GM19035 (cell line): ENCODE measurements around the gene SKA2.
A peak's percentile ranks its signal among the peaks of the same experiment; 100 is the strongest.
"Not testable (repeated sequence)": the region's sequence is repeated elsewhere in the genome, so short reads cannot be mapped to it uniquely, and the experiment has no call there.

Source experiments
- ATAC-seq: cut with Tn5 transposase; IDR thresholded peaks from one replicate; pipeline ENCODE4 v1.9.1; 2021; ENCODE audit not compliant: unreplicated experiment

The SKA2 gene, protein sequence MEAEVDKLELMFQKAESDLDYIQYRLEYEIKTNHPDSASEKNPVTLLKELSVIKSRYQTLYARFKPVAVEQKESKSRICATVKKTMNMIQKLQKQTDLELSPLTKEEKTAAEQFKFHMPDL

DNA sequence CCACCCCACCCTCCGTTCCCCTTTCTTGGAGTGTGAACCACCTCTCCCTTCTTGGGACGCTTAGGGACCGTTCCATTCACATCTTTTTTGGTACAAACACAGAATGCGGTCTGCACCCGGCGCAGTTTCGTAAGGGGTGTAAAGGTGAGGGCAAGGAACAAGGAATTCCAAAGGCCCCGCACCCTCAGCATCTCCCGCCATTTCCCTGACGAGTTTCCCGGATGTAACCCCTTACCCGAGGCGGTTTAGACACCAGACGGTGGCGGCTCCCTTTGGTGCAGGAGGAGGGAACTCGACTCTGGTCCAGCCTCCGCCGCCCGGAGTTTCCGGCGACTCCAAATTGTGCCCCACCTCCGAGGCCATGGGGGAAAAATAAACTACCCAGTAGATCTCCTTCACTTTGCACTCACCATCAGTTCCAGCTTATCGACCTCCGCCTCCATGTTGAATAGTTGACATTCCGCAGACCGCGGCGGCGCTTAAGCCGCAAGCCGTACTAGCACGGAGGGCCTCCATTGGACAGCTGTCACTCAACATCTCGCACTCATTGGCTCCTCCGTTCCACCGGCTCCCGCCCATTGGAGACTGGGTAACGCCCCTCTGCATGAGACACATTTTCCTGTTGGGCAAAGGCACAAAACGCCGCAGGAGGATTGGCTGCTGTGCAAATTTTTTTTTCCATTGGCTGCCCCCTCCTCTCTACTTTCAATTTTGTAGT lies at the start of gene SKA2:
TSS of gene SKA2 (minus strand) at position 466 of the 718 bp plus-strand sequence. CDS start at position 443, 23 bp downstream.
- peak; percentile 76 for ATAC-seq

DNA sequence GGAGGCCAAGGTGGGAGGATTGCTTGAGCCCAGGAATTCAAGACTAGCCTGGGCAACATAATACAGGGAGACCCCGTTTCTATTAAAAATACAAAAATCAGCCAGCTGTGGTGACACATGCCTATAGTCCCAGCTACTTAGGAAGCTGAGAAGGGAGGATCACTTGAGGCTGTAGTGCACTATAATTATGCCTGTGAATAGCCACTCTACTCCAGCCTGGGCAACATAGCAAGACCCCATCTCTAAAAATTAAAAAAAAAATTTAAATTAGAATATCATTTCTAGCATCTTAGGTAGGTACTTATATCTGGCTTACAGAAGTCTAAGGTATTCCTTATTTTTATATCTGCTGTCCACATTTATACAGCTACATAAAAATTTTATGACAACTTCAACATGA lies 47.3 kb upstream of the SKA2 start:
- no peak for ATAC-seq

DNA sequence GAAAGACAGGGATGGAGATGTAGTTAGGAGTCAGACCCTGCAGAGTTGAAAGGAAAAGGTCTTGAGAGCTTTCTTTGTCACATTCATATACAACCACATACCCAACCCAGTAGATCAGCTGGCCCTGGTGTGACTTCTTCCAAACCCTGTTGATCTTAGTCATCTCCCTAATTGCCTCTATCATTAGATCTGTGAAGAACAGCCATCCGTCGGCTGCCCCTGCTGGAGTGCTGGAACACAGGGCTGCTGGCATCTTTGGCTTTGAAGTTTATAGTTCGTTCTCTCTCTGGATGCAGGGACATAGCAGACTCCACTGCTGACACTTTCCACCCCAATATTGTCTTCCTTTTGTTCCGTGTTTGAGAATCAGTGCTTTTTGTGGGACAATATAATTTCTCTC lies 44.4 kb upstream of the SKA2 start:
- ATAC-seq, result no peak

DNA sequence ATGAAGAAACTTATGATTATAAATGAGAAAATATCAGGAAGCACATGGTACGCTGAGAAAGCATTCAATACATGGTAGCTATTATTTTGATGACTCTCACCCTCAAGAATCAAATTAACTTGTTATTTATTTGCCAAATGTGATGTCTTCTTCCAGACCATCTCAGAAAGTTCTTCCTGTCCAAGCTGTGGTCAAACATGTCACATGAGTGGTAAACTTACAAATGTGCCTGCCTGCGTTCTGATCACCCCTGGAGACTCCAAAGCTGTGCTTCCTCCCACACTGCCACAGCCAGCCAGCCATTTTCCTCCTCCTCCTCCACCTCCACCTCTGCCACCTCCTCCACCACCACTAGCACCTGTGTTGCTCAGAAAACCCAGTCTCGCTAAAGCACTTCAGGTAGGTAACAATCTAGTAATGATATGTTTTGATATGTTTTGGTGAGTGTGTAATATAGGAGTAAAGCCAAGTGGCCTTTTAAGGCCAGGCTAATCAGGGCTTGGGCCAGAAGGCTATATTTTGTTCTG lies 38.4 kb upstream of the SKA2 start:
- no peak for ATAC-seq

DNA sequence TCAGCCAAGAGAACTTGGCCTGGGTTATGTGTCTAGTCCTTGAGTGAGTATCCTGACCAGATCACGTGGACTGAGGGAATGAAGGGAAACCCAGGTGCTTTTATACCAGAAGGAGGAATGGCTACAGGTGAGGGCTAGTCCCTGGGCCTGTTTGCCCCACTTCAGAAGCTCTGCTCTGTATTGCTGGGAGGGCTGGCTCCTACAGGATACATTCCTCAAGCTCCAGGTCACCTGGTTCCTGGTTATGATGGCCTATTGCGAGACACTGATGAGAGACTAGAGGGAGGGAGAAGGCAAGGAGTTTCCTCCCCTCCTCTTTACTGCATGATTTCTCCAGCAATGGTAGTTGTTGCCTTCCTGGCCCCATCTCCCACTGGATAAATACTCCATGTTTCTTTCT lies 35.8 kb upstream of the SKA2 start:
- no peak for ATAC-seq

DNA sequence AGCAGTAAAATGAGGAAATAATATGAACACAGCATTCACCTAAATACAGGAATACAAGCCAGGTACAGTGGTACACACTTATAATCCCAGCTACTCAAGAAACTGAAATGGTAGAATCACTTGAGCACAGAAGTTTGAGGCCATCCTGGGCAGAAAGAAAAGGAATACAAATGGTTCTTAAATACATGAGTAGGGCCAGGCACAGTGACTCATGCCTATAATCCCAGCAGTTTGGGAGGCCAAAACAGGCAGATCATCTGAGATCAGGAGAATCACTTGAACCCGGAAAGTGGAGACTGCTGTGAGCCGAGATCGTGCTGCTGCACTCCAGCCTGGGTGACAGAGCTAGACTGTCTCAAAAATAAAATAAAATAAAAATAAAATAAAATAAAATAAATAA lies 31.9 kb upstream of the SKA2 start:
- ATAC-seq, result no peak

DNA sequence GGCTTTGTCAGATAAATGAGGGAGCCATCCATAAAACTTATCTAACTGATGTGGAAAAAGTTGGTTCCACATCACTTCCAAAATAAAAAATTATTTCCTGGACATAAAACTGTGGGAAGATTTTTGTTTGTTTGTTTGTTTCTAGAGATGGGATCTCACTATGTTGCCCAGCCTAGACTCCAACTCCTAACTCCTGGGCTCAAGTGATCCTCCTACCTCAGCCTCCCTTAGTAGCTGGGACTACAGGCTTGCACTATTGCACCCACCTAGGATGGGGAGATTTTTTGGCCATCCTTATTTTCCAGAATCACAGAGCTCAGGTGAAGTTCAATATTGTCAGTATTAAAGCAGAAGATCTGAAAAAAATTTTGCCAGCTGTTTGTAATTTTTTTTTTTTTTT lies 31.0 kb upstream of the SKA2 start:
- ATAC-seq, result no peak

DNA sequence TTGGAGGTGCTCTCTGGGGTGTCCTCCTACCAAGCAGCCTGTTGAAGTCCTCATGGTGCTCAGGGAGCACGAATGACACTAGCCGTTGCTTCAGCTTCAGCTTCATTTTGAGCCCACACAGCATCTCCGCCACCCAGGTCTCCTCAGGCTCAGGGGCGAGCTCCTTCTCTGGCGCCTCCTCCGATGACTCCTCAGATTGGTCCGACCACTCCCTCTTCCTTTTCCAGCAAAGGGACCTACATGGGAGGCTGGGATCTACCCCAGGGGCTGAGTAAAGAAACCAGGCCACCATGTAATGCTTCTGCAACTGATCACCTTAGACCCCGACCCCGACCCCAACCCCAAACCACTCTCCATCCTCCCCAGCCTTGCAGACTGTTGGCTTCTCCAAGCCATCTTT lies 26.5 kb upstream of the SKA2 start:
- ATAC-seq, result no peak

DNA sequence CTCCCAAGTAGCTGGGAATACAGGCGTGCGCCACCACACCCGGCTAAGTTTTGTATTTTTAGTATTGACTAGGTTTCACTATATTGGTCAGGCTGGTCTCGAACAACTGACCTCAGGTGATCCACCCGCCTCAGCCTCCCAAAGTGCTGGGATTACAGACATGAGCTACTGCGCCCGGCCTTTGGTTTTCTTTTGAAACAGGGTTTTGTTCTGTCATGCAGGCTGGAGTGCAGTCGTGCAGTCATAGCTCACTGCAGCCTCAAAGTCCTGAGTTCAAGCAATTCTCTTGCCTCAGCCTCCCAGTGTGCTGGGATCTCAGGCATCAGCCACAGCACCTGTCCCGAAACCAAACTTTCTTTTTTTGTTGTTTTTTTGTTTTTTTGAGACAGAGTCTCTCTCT lies 25.6 kb upstream of the SKA2 start:
- ATAC-seq, result no peak

DNA sequence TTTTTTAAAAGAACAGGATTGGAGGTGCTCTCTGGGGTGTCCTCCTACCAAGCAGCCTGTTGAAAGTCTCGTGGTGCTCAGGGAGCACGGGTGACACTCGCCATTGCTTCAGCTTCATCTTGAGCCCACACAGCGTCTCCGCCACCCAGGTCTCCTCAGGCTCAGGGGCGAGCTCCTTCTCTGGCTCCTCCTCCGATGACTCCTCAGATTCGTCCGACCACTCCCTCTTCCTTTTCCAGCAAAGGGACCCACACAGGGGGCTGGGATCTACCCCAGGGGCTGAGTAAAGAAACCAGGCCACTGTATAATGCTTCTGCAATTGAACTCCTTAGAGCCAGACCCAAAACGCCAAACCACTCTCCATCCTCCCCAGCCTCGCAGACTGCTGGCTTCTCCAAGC lies 24.6 kb upstream of the SKA2 start:
- not testable (repeated sequence) for ATAC-seq

DNA sequence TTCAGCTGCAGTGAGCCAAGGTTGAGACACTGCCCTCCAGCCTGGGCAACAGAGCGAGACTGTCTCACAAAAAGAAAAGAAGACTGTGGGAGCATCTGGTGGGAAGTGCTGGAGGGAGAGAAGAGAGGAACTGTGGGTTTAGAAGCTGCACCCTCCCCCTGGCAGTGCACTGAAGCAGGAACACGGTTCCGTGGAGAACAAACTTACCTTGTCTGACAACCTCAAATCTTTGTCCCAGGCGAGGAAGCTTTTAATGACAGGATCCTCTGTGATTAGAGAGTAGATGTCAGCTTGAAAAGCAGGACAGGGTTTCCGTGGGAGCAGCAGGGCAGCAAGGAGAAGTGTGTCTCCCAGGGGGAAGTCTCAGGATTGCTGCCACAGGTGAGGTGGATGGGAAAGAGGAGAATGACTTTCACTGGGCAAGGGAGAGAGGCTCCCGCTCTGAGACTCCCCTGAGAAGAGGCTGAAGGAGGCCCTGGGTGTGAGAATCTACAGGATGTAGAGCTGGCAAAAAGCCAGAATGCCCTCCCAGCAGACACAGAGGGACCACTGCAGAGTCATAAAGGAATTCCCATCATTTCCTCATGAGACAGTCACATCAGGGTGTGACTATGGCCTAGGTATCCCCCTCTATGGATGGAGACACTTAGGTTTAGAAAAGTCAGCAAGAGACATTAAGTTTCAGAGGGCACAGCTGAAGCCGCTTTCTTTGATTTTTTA lies 23.4 kb upstream of the SKA2 start:
- ATAC-seq, result no peak

DNA sequence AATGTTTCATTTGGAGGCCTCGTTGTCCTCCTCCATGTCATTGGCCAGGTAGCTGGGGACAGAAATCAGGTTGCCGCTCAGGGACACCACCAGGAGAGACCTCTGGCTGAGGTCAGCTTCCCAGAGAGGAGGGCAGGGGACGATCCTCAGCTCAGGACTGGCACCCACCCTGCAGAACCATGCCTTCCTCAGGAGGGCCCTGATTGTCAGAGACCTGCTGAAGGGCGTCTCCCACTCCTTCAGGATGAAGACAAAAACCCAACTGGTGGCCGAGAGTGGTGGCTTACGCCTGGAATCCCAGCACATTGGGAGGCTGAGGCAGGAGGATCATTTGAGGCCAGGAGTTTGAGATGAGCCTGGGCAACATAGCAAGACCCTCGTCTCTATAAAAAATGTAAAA lies 20.1 kb upstream of the SKA2 start:
- ATAC-seq, result no peak

DNA sequence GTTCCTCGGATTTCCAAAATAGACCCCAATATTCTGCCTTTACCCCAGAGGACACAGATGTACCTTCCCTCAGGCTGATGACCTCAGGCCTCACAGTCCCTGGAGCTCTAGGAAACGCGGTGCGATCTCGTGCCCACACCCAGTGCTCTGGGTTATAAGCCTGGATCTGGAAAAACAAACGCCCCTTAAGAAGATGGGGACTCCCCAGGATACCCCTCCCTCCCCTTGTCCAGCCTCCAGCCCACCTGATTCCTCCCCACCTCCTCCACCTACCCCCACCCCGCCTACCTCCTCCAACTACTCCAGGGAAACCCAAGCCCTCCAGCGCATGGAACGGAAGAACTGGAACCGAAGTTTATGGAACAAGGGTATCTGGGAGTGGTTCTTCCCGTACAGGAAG lies 19.7 kb upstream of the SKA2 start:
- ATAC-seq, result no peak

DNA sequence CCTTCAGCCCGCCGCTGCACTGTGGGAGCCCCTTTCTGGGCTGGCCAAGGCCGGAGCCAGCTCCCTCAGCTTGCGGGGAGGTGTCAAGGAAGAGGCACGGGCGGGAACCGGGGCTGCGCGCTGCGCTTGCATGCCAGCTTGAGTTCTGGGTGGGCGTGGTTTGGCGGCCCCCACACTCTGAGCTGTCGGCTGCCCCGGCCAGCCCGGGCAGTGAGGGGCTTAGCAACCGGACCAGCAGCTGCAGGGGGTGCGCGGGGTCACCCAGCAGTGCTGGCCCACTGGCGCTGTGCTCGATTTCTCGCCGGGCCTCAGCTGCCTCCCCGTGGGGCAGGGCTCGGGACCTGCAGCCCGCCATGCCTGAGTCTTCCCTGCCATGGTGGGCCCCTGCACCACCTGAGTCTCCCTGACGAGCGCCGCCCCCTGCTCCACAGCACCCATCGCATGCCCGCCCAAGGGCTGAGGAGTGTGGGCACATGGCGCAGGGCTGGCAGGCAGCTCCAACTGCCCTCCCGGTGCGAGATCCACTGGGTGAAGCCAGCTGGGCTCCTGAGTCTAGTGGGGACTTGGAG lies 17.5 kb upstream of the SKA2 start:
- ATAC-seq, result no peak

DNA sequence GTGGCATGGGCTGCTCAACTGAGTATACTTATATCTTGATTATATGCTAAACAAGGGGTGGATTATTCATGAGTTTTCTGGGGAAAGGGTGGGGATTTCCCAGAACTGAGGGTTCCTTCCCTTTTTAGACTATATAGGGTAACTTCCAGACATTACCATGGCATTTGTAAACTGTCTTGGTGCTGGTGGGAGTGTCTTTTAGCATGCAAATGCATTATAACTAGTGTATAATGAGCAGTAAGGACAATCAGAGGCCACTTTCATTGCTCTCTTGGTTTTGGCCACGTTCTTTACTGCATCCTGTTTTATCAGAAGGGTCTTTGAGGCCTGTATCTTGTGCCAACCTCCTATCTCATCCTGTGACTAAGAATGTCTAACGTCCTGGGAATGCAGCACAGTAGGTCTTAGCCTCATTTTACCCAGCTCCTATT lies 12.6 kb upstream of the SKA2 start:
- ATAC-seq, result no peak

DNA sequence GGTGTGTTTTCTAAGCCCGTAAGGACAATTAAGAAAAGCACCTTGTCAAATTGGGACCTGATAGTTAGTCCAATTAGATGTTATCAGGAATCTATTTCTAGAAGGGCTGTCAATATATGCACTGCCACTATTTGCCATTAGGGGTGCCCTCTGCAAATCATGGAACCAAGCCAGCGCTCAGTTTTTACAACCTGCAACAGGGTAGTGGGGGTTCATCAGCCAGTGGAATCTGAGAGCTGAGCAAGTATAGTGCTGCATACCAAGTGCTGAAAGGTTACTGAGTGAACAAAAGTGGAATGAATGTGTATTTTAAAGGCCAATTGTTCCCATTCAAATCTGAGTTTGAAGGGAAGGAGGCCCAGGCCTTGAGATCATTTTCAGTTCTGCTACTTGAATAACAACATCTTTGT lies 11.0 kb upstream of the SKA2 start:
- no peak for ATAC-seq

DNA sequence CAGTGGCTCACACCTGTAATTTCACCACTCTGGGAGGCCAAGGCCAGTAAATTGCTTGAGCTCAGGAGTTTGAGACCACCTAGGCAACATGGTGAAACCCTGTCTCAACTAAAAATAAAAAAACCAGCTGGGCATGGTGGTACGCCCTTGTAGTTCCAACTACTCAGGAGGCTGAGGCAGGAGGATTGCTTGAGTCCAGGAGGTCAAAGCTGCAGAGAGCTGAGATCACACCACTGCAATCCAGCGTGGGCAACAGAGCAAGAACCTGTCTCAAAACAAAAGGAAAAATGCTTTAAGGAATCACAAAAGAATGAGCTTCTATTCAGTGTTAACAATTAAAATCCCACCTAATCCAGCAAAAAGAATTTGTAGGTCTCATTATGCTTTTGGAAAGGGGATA lies 6.5 kb upstream of the SKA2 start:
- ATAC-seq, result no peak

DNA sequence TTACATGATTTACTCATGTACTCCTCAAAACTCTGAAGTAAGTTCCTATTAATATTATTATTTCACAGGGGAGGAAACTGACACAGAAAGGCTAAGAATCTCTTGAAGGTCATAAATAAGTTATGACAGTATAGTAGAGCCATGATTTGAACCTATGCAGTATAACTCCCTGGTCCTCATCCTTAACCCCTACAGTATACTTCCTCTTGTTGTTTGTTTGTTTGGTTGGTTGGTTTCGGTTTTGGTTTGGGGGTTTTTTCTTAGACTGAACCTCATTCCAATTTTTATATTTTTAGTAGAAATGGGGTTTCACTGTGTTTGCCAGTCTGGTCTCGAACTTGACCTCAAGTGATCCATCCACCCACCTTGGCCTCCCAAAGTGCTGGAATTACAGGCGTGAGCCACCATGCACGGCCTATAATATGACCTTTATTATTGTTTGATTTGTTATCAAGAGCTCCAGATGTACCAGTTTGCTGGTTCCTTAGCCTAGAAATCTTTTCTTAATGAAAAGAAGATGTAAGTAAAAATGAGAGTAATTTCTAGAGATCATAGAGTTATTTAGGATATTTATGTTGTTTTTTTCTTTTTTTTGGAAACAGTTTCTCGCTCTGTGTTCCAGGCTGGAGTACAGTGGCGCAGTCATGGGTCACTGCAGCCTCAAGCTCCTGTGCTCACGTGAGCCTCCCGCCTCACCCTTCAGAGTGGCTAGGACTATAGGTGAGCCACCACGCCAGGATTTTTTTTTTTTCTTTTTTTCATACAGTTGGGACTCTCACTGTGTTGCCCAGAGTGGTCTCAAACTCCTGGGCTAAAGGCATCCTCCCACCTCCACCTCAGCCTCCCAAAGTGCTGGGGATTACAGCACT lies 5.4 kb upstream of the SKA2 start:
- ATAC-seq, result no peak

DNA sequence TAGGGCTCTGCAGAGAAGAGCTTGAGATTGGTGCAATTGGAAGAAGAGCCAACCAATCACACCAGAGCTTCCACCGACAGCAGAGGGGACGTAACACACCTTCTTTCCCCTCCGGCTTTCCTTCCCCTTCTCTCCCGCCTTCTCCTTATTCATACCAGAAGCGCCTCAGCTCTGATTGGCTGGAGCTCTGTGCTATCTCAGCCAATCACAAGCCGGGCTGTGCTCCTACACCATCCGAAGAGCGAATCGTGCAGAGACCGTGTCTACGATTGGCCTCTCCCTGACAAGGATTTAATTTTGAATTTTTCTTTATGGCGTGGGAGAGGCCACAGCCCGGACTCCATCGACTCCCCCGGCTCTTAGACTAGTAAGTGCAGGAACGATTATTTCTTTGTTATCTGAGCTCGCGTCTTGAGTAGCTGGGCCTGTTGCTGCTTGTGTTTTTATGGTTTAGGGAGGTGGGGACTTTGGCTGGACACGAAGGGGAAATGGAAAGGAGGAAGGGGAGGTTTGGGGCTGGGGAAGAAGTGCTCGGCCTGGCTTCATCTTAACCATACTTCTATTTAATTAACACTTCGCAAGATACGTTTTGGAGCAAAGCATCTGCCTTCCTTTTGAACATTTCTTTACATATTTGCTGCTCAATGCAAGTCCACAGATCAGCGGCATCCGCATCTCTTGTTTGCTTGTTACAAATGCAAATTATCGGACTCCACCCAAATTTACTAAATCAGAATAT lies 622 bp upstream of the SKA2 start, which contains the start of gene PRR11:
TSS of gene PRR11 (plus strand) at position 308 of the 739 bp plus-strand sequence. CDS start 14,007 bp downstream, outside the sequence.
- ATAC-seq, result peak; percentile 85

DNA sequence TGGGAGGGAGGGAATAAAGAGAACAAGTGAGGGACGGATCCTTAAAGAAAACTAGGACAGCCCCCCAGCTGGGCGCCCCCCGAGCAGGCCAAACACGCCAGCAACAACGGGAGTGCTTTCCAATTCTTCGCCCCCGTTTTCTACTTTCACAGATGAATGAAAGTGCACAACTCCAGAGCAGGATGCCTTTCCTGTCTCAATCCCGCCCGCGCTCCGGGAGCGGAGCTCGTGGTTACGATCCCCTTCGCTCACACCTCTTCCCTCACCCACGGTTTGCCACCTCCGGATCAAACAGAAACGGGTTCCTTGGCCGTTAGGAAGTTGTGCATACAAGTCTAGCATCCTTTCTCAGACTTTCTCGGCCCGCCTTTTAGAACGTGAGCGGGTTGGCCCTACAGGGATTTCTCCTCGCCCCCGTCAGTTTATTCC lies 680 bp downstream of the SKA2 start:
- ATAC-seq, result no peak
